GM12878 (cell line): ENCODE measurements around the gene GPR62. TPM values are rescaled to one million over a fixed set of nuclear protein-coding genes. Genes with fewer than 3 reads are reported as not detected.

ENCODE experiments used
- BCL3 ChIP-seq: IDR thresholded peaks from 2 replicates; pipeline ENCODE4 v1.6.1; 2011; ENCODE audit warnings: borderline replicate concordance, low read depth, mild to moderate bottlenecking, moderate library complexity, low read length; ENCODE audit not compliant: insufficient read depth, poor library complexity, severe bottlenecking
- CBX5 ChIP-seq: sonication (generic); IDR thresholded peaks from 2 replicates; pipeline ENCODE4 v1.6.1; 2016; ENCODE audit warnings: low read depth, moderate library complexity, mild to moderate bottlenecking, inconsistent platforms
- CREM ChIP-seq: IDR thresholded peaks from 2 replicates; pipeline ENCODE4 v1.6.1; 2014; ENCODE audit warnings: antibody characterized with exemption, low read depth
- GATAD2B ChIP-seq: fragments of 450-650 bp; conservative IDR thresholded peaks from 2 replicates; pipeline ENCODE4 v1.6.1; 2017; ENCODE audit warnings: low read depth, mild to moderate bottlenecking, moderate library complexity
- IKZF2 ChIP-seq, 2 experiments: fragments of 450-650 bp; IDR thresholded peaks; 2 replicates each; pipeline ENCODE4 v1.6.1; 2017; ENCODE audit warnings: mild to moderate bottlenecking in 2 of 2, moderate library complexity in 2 of 2
- KAT2A ChIP-seq: conservative IDR thresholded peaks from 2 replicates; pipeline ENCODE4 v1.6.1; 2011; ENCODE audit warnings: low read depth, low read length; ENCODE audit not compliant: control insufficient read depth
- MTA2 ChIP-seq: fragments of 450-650 bp; IDR thresholded peaks from 2 replicates; pipeline ENCODE4 v1.6.1; 2016; ENCODE audit warnings: low read depth, mild to moderate bottlenecking, moderate library complexity
- PAX5 ChIP-seq: IDR thresholded peaks from 2 replicates; pipeline ENCODE4 v1.6.1; 2011; ENCODE audit warnings: low read depth, low read length, borderline replicate concordance
- RCOR1 ChIP-seq: conservative IDR thresholded peaks from 2 replicates; pipeline ENCODE4 v1.6.1; 2012; ENCODE audit warnings: low read depth, low read length, improper control_type of control experiment
- SIN3A ChIP-seq: IDR thresholded peaks from 2 replicates; pipeline ENCODE4 v1.6.1; 2012; ENCODE audit warnings: low read depth, low read length, improper control_type of control experiment
- TCF3 ChIP-seq: IDR thresholded peaks from 2 replicates; pipeline ENCODE4 v1.6.1; 2012; ENCODE audit warnings: low read depth, mild to moderate bottlenecking, low read length, borderline replicate concordance; ENCODE audit not compliant: insufficient read depth
- polyA plus RNA-seq, 11 experiments: library from polyadenylated mRNA; depleted of rRNA in 4 of 11; unstranded in 6 of 11; stranded (reverse) in 5 of 11; fragments of >200 nt; fragmentation: Nextera tagmentation in 4 of 11; fragmentation: Illumina TruSeq in 1 of 11; extraction: Ambion mirVana in 4 of 11; extraction: Trizol in 1 of 11; gene quantifications; 1 replicate in 1 of 11; 2 replicates in 10 of 11; pipeline versions ENCODE4 v1.2.1 to v1.2.3, GENCODE V29; 2011 to 2016; ENCODE audit warnings: inconsistent platforms in 2 of 11, missing spikeins in 2 of 11, low read depth in 1 of 11
- total RNA-seq, 4 experiments: library from RNA; depleted of rRNA in 3 of 4; stranded (reverse); fragments of >200 nt in 3 of 4; fragmentation: Illumina TruSeq in 1 of 4; extraction: Trizol in 1 of 4; gene quantifications; 2 replicates each; pipeline versions ENCODE4 v1.2.1 to v1.2.3, GENCODE V29; 2013 to 2021
- TF ChIP-seq, protein P1 (sequence below), 3 experiments: IDR thresholded peaks in 2 of 3; conservative IDR thresholded peaks in 1 of 3; 2 replicates each; pipeline ENCODE4 v1.5.1; 2011; ENCODE audit warnings: low read depth in 3 of 3, low read length in 3 of 3, mild to moderate bottlenecking in 3 of 3, control low read depth in 2 of 3, moderate library complexity in 2 of 3, inconsistent platforms in 1 of 3, mixed read lengths in 1 of 3; ENCODE audit not compliant: control insufficient read depth in 2 of 3, insufficient read depth in 1 of 3; ENCODE audit errors: extremely low read depth in 1 of 3

Gene GPR62
- total and polyA plus RNA-seq, 10 of the 15 experiments (the other 5 are each of a cell fraction or from before 2014, with no cell fraction given), result not detected

GRCh38 chr3:51982352-51982837, 27.2 kb downstream of the GPR62 start (continued):
- no peak for TF ChIP-seq BCL3
- peak in 1 of 2 experiments; percentile 26; a peak in 1 of 4 replicates for TF ChIP-seq IKZF2 (IDR thresholded peaks at IDR 0.05)
- 0 out of 2 replicates have a peak, but pooled peaks have one; percentile 4 for TF ChIP-seq SIN3A
- TF ChIP-seq GATAD2B, result peak; percentile 26; the same call in 1 of the 2 replicates
- TF ChIP-seq, protein P1, sequence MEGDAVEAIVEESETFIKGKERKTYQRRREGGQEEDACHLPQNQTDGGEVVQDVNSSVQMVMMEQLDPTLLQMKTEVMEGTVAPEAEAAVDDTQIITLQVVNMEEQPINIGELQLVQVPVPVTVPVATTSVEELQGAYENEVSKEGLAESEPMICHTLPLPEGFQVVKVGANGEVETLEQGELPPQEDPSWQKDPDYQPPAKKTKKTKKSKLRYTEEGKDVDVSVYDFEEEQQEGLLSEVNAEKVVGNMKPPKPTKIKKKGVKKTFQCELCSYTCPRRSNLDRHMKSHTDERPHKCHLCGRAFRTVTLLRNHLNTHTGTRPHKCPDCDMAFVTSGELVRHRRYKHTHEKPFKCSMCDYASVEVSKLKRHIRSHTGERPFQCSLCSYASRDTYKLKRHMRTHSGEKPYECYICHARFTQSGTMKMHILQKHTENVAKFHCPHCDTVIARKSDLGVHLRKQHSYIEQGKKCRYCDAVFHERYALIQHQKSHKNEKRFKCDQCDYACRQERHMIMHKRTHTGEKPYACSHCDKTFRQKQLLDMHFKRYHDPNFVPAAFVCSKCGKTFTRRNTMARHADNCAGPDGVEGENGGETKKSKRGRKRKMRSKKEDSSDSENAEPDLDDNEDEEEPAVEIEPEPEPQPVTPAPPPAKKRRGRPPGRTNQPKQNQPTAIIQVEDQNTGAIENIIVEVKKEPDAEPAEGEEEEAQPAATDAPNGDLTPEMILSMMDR (IDR thresholded peaks at IDR 0.05 in 2 of 3, conservative IDR thresholded peaks at IDR 0.05 in 1 of 3; ENCODE audit: control insufficient read depth in 2 of 3, extremely low read depth in 1 of 3, insufficient read depth in 1 of 3, low read depth in 3 of 3, low read length in 3 of 3), result peak; percentile 61 to 87 (median 73)
- no peak for TF ChIP-seq RCOR1
- TF ChIP-seq CBX5, result no peak
- TF ChIP-seq PAX5, result 0 out of 2 replicates have a peak, but pooled peaks have one; percentile 36
- peak; percentile 59 for TF ChIP-seq MTA2
- no peak for TF ChIP-seq KAT2A
- TF ChIP-seq CREM, result 0 out of 2 replicates have a peak, but pooled peaks have one; percentile 21
- peak; percentile 56; the same call in 1 of the 2 replicates for TF ChIP-seq TCF3
- TF ChIP-seq, all 136 proteins: peak for 21
